Stimulated activated CD8-positive, alpha-beta memory T cell treated with anti-CD3 and anti-CD28 coated beads, Interleukin-15, amount 100 ng/mL, for 48 hours (primary cell): ENCODE results near the gene BRINP3.
"Not testable (repeated sequence)": the region's sequence is repeated elsewhere in the genome, so short reads cannot be mapped to it uniquely, and the experiment has no call there.

Experiments used
- DNase-seq, 2 donors: peaks; one replicate each; pipeline ENCODE4 v3.0.0-alpha.2; 2020; ENCODE audit warnings: low read depth in 2 of 2

BRINP3 gene

DNA sequence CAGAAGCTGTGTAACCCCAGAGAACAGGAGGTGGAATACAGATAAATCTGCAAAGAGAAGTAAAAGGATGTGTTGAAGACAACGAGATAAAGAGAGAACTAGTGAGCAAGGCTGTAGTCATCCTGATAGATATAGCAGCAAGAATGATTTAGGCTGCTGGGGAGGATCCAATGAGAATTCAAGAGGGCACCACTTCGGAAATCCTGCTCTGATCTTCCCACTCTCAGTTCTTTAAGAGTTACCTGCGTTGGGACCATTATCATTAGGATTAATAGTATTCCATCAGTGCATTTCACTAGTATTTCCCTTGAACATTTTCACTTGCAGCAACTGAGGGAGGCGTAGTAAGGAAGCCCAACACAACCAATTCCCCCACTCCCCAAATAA lies at the start of gene BRINP3:
Gene BRINP3 (minus strand): TSS at position 103 of the 387 bp plus-strand sequence.
- no peak for DNase-seq

DNA sequence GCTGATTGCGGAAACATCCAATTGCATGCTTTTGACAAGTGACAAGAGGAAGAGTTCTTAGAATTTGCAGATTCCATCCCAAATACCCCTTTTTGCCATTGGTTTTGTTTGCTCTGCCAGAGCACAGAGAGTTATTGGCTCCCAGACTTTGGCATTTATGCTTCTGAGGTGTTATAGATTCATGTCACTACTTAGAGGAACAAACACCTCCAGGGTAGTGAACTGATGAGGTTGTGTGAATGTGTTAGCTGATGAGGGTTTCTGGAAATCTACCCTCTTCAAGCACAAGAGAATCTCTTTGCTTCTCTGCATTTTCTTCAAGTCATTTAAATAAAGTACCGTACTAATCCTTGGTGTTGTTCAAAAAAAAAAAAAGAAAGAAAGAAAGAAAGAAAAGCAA lies 33.9 kb upstream of the BRINP3 start:
- no peak for DNase-seq

DNA sequence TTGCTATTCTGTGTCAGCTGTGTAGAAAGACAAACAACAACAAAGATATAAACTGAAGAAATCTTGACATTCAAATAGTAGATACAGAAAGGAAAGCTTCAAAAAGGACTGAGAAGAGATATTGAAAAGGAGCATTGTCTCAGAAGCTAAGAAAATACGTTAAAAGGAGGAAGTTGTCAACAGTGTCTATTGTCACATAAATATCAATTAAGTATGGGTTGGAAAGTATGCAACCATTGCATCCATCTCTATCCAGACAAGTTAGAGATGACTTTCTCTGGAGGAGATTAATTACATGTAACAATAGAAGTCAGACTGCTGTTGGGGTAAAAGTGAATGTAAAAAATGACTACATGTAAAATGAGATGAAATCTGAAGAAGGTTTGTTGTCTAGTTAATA lies 29.7 kb upstream of the BRINP3 start:
- DNase-seq = no peak

DNA sequence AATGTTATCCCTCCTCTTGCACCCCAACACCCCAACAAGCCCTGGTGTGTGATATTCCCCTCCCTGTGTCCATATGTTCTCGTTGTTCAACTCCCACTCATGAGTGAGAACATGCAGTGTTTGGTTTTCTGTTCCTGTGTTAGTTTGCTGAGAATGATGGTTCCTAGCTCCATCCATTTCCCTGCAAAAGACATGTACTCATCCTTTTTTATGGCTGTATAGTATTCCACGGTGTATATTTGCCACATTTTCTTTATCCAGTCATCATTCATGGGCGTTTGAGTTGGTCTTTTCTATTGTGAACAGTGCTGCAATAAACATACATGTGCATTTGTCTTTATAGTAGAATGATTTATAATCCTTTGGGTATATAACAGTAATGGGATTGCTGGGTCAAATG lies 26.9 kb upstream of the BRINP3 start:
- DNase-seq = not testable (repeated sequence)

DNA sequence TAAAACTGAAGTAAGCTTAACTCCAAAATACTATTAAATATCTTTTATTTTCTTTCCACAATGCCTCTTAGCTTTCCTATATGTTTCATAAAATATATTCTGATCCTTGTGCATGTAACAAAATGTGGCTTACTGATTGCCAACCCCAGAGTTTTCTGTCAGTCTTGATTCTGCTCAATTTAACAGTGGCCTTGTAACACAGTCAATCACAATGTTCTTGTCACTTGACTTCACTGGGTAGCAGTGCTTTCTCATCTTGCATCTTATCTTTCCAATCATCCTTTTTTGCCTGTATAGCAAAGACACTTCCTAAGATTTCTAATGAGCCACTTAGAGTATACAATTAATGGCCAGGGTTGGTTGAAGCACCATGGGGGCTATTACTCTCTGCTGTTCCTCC lies 19.9 kb upstream of the BRINP3 start:
- DNase-seq = no peak

DNA sequence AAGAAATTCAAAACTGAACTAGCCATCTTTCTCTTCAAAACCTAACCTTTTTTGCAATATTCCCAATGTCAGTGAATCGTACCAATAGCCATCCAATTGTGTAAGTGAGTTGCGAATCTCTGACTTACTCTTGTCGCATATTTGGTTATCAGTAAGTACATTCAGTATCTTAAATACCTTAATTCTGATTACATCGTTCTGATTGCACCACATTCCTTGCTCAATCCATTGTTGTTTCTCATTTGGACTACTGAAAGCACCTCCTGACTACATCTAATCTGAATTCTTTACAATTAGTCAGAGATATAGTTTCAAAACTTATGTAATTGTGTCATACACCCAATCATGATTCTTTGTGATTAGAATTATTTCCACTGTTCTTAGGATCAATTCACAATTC lies 16.8 kb upstream of the BRINP3 start:
- no peak for DNase-seq

DNA sequence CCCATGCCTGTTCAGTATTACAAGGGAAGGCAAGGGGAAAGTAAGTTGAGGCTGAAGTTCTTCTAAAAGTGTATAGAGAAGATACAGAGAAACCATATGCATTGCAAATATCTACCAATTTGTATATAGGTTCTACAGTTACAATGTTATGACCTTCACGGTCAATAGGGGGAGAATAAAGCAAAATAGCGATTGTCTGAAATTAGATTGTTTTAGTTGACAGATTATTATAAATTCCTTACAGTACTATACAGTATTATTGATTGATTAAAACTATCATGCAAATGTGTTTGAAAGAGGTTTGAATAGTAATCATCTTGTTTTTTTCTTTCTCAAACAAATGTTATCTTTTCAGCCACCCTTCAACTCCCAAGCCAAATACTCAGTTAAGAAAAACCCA lies 13.7 kb upstream of the BRINP3 start:
- DNase-seq = no peak

DNA sequence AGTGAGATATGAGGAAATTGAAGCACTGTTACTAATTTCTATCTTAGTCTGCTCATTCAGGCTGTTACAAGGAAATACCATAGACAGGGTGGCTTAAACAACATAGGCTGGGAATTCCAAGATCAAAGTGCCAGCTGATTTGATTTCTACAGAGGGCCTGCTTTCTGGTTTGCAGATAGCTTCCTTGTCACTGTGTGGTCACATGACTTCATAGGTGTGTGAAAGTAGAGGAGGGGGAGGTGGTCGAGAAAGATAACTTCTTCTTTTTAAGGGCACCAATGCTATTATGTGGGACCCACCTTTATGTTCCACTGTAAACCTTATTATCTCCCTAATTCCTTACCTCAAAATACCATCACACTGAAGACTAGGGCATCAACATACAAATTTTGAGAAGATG lies 6.4 kb upstream of the BRINP3 start:
- no peak for DNase-seq

DNA sequence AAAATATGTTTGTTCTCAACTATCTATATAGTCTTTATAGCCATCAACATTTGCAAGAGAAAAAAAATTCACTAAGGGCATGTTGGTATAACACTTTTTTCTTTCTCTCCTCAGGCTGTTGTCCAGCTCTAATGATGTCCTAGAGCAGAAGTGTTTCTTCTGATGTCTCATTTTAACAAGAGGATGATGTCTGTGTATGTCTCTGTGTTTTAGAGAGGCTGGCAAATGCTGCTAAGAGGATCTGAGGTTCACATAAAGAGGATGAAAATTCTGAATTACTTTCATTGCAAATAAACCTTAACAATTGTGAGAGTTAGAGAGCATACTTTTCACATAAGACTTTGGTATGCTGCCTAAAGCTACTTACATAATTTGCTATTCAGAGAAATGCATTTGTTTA lies 2.6 kb upstream of the BRINP3 start:
- no peak for DNase-seq

DNA sequence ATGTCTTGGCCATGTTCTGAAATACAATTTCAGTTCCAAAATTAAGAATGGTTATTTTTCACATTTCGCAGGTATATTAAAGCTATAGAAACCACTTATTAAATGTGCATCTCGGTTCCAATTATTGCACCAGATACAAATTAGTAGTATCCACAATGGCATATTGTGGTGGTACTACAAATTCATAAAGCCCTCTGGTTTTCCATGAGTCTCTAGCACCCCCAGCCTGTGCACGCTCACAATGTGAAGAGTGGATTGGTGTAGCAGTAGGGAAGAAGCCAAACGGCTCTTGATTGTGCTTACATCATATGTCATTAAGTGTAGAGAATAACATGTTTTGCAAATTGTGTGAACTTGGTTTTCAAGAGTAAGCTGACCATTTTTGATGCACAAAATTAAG lies 1.9 kb upstream of the BRINP3 start:
- no peak for DNase-seq

DNA sequence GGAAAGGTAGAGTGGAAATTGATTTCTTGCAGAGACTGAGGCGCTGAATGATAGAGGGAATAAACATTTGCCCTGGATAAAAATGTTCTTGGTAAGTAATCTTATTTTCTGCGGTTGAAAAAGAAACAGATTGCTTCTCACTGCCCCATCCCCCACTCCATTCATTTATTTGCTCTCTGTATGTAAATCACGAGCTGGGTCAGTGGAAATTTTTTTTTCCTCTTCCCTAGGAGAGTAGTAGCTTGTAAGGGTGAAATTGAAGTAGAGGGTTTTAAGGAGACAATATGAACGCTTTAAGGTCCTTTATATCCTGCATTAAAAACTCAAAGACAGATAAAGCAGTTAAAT lies 1.4 kb upstream of the BRINP3 start:
- no peak for DNase-seq

DNA sequence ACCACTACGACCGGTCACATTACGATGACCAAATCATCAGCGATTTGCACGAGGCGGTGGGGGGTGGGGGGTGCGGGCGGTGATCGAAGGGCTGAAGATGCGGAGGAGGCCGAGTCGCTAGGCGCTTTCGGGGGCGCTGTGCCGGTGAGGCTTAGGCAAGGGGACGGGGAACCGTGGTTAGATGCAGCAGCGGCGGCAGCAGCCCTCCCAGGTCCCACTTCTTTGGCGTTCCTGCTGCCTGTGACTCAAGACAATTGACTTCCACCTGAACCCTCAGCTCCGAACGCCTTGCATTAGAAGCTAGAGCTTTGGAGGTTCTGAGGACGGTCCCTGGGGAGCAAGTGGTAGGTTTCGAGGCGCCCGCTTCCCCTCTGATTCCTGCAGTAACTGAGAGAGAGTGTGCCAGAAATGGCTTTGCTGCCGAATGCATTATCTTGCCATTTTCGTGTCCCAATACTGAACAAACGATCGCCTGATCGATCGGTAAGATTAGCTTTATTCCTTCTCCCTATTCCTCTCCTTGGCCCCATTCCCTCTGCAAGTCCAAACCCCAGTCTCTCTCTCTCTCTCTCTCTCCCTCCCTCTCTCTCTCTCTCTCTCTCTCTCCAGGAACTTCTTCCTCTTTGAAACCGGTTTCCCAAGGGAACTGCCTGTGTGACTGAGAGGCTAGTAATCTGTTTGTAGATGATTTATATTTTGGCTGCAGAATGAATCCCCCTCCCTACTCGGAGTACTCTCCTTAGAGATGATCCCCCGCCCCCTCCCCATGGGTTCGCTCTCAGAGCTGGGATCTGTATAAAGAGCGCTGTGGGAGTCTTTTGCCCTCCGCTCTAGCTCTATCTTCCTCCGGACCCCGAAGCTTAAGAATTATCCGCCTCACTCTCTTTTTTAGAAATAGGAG lies 735 bp upstream of the BRINP3 start:
- no peak for DNase-seq

DNA sequence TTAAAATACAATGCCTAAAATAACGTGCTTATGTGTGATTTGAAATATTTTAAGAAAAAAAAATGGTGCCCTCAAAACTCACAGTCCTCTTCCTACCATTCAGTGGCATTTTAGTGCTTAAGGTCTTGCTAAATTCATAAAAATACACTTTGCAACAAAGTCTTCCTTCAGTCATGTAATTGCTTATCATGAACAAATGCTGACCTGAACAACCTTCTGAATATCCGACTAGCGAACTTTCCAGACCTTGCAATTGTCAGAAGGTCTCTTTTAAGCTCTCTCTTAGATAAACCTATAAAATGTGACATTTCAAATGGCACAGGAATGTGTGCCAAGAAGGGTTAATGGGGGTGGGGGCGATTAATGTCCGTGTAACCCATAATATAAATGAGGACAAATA lies 858 bp downstream of the BRINP3 start:
- no peak for DNase-seq

DNA sequence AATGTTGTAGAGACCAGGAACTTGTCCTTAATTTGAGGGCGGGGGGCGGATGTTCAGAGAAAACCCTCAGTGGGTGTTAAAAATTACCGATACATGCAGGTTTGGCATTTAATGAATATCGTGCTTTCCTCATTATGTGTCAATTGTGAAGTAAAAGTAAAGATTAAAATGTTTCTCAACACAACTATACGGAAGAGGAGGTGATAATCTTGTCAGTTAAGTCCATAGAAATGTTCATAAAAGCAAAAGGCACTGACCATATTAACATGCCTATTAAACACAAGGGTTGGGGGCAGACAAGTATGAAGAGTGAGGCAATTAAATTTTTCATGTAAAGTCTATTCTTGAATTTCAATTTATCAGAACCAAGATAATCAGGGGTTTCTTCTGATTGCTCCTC lies 1.3 kb downstream of the BRINP3 start:
- DNase-seq = no peak

DNA sequence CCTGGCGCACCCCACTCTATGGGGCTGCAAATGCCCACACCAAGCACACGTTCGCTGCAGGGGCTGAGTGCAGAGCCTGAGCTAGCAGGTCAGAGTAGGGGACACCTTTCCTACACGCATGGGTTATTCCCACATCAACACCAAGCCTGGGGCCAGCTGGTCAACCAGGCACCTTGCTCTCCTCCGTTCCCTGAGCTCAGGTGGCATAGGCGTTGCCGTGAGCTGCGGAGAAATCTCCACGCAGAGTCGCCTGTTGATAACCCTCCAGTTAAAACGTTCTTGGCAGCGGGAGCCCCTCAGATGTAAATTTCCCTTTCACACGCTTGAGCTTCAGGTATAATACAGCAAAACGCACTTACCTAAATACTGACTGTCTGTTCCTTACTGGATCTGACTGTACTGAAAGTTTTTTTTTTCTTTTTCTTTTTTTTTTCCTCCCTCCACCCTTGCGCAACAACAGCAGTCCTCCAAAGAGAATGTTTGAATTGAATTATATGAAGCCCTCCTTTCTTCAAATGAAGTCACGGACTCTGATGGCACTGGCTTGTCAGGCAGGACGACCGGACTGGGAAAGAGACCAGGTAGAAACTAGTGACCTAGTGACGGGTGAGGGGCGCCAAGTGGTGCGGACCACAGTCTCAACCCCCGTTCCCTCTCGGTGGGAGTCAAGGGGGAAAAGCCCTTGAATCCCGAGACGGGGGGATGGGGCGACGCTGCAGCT lies 2.1 kb downstream of the BRINP3 start:
- no peak for DNase-seq

DNA sequence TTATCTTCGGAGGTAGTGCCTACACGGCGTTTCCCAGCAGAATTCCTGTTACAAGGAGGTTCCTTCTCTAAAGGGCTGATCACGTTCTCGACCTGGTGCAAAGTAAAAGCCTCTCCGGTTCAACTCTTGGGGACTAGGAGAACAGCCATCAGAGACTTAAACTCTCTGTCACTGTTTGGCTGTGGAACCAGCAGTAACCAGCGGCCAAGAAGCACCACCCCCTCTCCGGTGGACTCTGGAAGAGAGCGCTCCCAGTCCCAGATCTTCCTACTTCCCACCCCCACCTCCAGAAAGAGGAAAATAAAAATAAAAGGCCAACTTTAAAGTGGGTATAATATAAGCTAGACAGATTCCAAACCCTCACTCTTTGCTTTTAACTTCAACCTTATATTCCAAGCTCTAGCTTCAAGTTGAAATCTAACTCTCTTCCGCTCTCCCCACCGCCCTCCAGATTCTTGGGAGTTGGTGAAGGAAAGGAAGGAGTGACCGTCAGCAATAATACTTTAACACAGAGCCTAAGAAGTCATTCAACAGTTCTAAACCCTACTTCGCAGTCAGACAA lies 2.9 kb downstream of the BRINP3 start:
- DNase-seq = no peak

DNA sequence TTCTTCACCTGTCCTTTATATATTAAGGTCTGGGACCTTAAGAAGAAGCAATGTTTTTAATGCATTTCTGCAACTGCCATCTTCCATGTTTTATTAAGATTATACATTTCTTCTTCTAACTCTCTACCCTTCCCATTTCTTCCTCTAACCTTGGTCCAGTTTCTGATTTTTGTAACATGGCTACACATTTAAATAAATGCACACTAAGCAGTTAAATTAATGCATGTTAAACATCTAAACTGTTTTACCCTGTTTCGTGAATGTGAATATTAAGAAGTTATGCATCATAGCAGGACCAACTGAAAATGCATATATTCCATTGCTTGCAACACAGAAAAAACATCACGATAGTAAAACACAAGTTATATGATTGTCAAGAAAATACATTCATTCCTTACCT lies 3.7 kb downstream of the BRINP3 start:
- DNase-seq = no peak

DNA sequence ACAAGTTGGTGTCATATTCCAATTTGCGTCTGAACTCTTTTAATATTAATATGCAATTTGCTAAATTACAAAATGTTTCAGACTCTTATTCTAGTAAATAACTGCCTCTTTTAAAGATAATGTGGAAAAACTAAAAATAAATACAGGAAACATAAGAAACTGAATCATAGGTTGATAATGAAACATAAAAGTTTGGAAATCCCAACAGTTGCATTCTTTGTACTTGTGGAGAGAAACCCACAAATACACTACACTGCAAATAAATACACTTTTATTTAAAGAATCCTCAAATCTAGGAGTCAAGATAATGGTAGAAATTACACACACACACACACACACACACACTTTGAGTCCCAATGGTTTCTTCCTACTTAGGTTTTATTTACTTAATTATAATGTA lies 5.2 kb downstream of the BRINP3 start:
- no peak for DNase-seq

DNA sequence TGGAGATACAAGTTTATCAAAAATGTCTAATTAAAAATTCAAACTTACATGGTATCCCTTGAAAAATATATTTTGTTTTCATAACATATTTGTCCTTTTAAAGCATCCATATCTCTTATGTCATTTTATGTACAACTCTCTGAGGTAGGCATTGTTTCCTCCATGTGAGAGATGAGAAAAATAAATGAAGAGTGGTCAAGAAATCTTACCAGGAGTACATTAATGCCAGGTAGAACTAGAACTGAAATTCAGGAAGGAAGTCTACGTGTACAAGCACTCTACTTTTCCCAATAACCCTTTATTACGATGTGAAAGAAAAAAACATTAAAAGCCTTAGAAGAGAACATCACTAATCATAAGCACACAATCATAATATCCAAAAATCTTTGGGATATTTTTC lies 5.6 kb downstream of the BRINP3 start:
- DNase-seq = no peak

DNA sequence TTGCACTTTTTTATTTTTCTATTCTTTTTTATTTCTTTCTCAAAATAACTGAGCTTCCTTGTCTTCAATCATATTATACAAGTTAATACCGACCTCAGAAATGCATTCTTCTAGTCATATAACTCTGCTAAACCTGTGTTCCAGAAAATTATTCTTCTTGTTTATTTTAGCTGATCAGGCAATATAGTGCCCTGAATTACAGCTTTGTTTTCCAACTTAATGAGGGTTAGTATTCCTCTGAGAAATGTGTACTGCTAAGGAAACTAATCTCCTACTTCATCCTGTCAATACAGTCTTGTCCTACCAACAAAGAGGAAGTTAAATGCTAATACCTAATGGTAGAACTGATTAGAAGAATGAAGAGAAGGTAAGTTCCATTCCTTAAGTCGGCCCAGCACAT lies 13.0 kb downstream of the BRINP3 start:
- no peak for DNase-seq

DNA sequence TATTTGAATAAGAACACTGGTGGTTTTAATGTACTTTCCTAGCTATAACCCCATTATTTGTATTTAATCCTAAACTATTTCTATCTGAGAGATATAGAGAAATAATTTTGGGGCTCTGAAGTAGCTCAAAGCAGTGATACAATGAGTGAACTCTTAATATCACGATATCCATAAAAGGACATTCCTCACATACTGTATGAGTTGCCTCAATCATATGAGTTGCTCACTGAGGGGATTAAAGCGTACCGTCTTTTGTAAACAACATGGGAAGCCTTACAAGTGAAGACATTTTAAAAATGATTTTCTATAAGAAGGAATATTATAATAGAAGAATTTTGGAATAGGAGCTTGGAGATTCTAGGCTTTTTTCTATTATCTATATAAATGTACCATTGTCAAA lies 21.5 kb downstream of the BRINP3 start:
- no peak for DNase-seq

DNA sequence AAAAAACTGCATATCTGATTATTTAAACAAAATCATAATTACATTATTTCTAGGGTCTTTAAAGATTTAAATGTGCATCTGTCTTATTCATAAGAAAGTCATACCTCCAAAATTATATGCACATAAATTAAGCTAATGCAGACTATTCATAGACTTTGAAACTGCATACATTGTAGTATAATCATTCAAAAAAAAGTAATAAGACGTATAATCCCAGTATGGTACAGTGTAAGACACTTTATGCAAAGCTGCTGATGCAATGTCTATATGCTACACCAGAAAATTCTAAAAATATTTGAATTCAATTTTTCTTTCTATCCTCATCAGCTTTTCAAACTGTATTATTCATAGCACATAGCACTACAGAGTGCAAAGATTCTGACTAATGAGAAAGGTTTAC lies 22.0 kb downstream of the BRINP3 start:
- DNase-seq = no peak

DNA sequence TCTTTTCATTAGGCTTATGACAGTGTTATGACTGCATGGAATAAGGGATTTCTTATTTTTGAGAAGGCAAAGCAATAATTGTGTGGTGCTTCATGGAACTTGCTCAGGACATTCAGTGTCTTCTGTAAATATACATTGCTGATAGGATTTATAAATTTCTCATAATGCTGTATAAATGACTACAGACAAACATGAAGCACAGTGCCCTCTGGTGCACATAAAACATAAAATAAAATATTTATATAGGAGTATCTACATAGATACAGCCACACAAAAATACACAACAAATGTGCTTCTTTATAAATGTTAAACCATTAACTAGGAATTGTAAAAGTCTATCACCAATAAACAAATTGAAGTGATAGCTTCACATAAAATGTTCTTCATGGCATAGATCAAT lies 24.1 kb downstream of the BRINP3 start:
- no peak for DNase-seq
